Tibial nerve (tissue), 4 donors: ENCODE results near the gene GRIN3B.

Source experiments
- CTCF ChIP-seq, 5 experiments: fragments of 200-600 bp in 3 of 5; fragments of 450-650 bp in 2 of 5; sonication (generic) in 3 of 5; IDR thresholded peaks; one replicate each; pipeline ENCODE4 v1.5.1; 2016 to 2019; ENCODE audit warnings: antibody characterized with exemption in 5 of 5, mild to moderate bottlenecking in 3 of 5, moderate library complexity in 2 of 5
- EP300 ChIP-seq, 2 donors: sonication (generic); formaldehyde crosslinking; IDR thresholded peaks; one replicate each; pipeline ENCODE4 v1.6.1; 2017; ENCODE audit warnings: antibody characterized with exemption in 2 of 2, mild to moderate bottlenecking in 1 of 2
- POLR2A ChIP-seq, 2 donors: fragments of 450-650 bp; IDR thresholded peaks; one replicate each; pipeline ENCODE4 v1.6.1; 2017; ENCODE audit warnings: antibody characterized with exemption in 2 of 2, mild to moderate bottlenecking in 2 of 2, moderate library complexity in 2 of 2

GRCh38 chr19:990746-991145, 9.5 kb upstream of the GRIN3B start:
- TF ChIP-seq CTCF (IDR thresholded peaks at IDR 0.05) (no peak), POLR2A (IDR thresholded peaks at IDR 0.05) (no peak), EP300 (IDR thresholded peaks at IDR 0.05) (no peak)
